H1 (cell line): ENCODE data around the gene CHMP5. TPM values are rescaled to one million over a fixed set of nuclear protein-coding genes. Genes with fewer than 3 reads are reported as not detected.

Experiments used
- polyA plus RNA-seq, 7 experiments: library from polyadenylated mRNA; depleted of rRNA in 3 of 7; stranded (reverse) in 5 of 7; unstranded in 2 of 7; fragments of >200 nt in 5 of 7; fragments of 200-250 nt in 2 of 7; gene quantifications; 1 replicate in 5 of 7; 2 replicates in 1 of 7; 4 replicates in 1 of 7; pipeline versions ENCODE4 v1.2.1 to v1.2.3, GENCODE V29; 2011 to 2013; ENCODE audit warnings: missing spikeins in 2 of 7, mixed read lengths in 2 of 7
- total RNA-seq: library from RNA; stranded (reverse); fragmentation: NEBNext Ultra II Directional; extraction: Animal tissue kit (Norgen Biotek cat#: 25700); gene quantifications from 2 replicates; pipeline ENCODE4 v1.2.1, GENCODE V29; 2021
- TF ChIP-seq, protein P1 (sequence below): IDR thresholded peaks from 2 replicates; pipeline ENCODE4 v1.6.1; 2011; ENCODE audit warnings: low read depth, mild to moderate bottlenecking, low read length; ENCODE audit not compliant: insufficient read depth

CHMP5 gene
- total and polyA plus RNA-seq, 2 of the 8 experiments (the other 6 are each of a cell fraction or from before 2014, with no cell fraction given) = 25.0 to 47.3 TPM

- TF ChIP-seq, protein P1, sequence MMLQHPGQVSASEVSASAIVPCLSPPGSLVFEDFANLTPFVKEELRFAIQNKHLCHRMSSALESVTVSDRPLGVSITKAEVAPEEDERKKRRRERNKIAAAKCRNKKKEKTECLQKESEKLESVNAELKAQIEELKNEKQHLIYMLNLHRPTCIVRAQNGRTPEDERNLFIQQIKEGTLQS = no peak
Observed at GRCh38 chr9:33225319-33226147, 39.3 kb upstream of the CHMP5 start (continued).
